SH-SY5Y (cell line): Measurements from ENCODE around the gene MBD3.

Source experiments
- GATA2 ChIP-seq: IDR thresholded peaks from 2 replicates; pipeline ENCODE4 v1.6.1; 2011; ENCODE audit warnings: mild to moderate bottlenecking, low read depth, low read length
- GATA3 ChIP-seq: IDR thresholded peaks from 2 replicates; pipeline ENCODE4 v1.6.1; 2011; ENCODE audit warnings: low read depth, mild to moderate bottlenecking, low read length, moderate library complexity

GRCh38 chr19:1592024-1592754 lies 476 bp downstream of the MBD3 start:
- TF ChIP-seq GATA2: no peak; the same call in 1 of the 2 replicates
- TF ChIP-seq GATA3: no peak
